ENCODE measurements around the gene SDK1. TPM values are rescaled to one million over a fixed set of nuclear protein-coding genes. Genes with fewer than 3 reads are reported as not detected.

The SDK1 gene
- total and polyA plus RNA-seq, 10 of the 15 experiments (the other 5 are each of a cell fraction or from before 2014, with no cell fraction given) = 0.14 to 0.33 TPM; not detected in 8

GRCh38 chr7:3356173-3356572 lies 55.1 kb downstream of the SDK1 start:
- no peak for TF ChIP-seq SREBF2 (IDR thresholded peaks at IDR 0.05; ENCODE audit: low read length)
- no peak for TF ChIP-seq EED (IDR thresholded peaks at IDR 0.05; ENCODE audit: low read depth)
- no peak for TF ChIP-seq RFX5 (IDR thresholded peaks at IDR 0.05; ENCODE audit: low read depth, low read length)
- TF ChIP-seq IRF5 (IDR thresholded peaks at IDR 0.05; ENCODE audit: borderline replicate concordance) = no peak
- no peak for TF ChIP-seq ZNF592 (IDR thresholded peaks at IDR 0.05)
- TF ChIP-seq SMAD1 (IDR thresholded peaks at IDR 0.05; ENCODE audit: low read depth, partially characterized antibody) = no peak
- no peak for TF ChIP-seq HDAC2 (IDR thresholded peaks at IDR 0.05)
- TF ChIP-seq ZNF24 (IDR thresholded peaks at IDR 0.05) = no peak
- no peak for TF ChIP-seq SIX5 (IDR thresholded peaks at IDR 0.05; ENCODE audit: low read depth, low read length, severe bottlenecking)
- TF ChIP-seq CHD4 (IDR thresholded peaks at IDR 0.05) = no peak
- no peak for TF ChIP-seq BCL3 (IDR thresholded peaks at IDR 0.05; ENCODE audit: borderline replicate concordance, insufficient read depth, low read depth, low read length, poor library complexity, severe bottlenecking)
- TF ChIP-seq NFXL1 (IDR thresholded peaks at IDR 0.05; ENCODE audit: borderline replicate concordance) = no peak
- no peak for TF ChIP-seq ASH2L (IDR thresholded peaks at IDR 0.05; ENCODE audit: borderline replicate concordance, low read depth)
- no peak for TF ChIP-seq TAF1 (IDR thresholded peaks at IDR 0.05; ENCODE audit: borderline replicate concordance, low read depth, low read length)
- no peak for TF ChIP-seq STAT1 (conservative IDR thresholded peaks at IDR 0.05)
- no peak for TF ChIP-seq TARDBP (IDR thresholded peaks at IDR 0.05; ENCODE audit: borderline replicate concordance)
- TF ChIP-seq SUZ12 (IDR thresholded peaks at IDR 0.05; ENCODE audit: unreplicated experiment) = no peak
- no TSS peak for BruUV-seq (replicated peaks)
- Histone ChIP-seq H3K4me1 (ENCODE audit: control insufficient read depth, insufficient read depth, low read length) (no peaks in the 10 kb centered on the region), H3K27me3 (replicated peaks in 1 of 2; ENCODE audit: control insufficient read depth in 2 of 2, insufficient read depth in 2 of 2, low read length in 1 of 2) (no peaks in the 10 kb centered on the region), H3K79me2 (ENCODE audit: control insufficient read depth, insufficient read depth, low read length) (no peaks in the 10 kb centered on the region), H3K9me3 (replicated peaks; ENCODE audit: control insufficient read depth, insufficient read depth, low read length) (no peaks in the 10 kb centered on the region), H4K20me1 (ENCODE audit: control insufficient read depth, insufficient read depth) (no peaks in the 10 kb centered on the region; the same call in 1 of the 2 replicates), H3K9ac (ENCODE audit: control insufficient read depth, insufficient read depth, low read length) (no peak overlapping the region), H3K4me3 (no peak overlapping the region), H3K4me2 (ENCODE audit: control insufficient read depth, insufficient read depth) (no peak overlapping the region), H3K27ac (ENCODE audit: control insufficient read depth, insufficient read depth) (no peak overlapping the region), H3K36me3 (ENCODE audit: control insufficient read depth in 2 of 2, insufficient read depth in 2 of 2, low read length in 1 of 2) (no peaks in the 10 kb centered on the region), H2AFZ (ENCODE audit: control insufficient read depth, low read depth, low read length) (no peak overlapping the region)
- ATAC-seq = no peak
- DNase-seq (ENCODE audit: low read depth, low spot score) = no peak
- intact Hi-C loops (cut with micrococcal nuclease; ENCODE audit: unreplicated experiment) = no loop called here
- CTCF ChIA-PET = no interaction called here
- WGBS (ENCODE audit: insufficient coverage, insufficient replicate concordance, low lambda C conversion rate, missing lambda C conversion rate) = 67% methylated on average over 6 of the region's 6 CpGs
- in situ Hi-C loops (cut with MboI) = no loop called here
- SMC1A ChIA-PET (ENCODE audit: uncharacterized antibody, unreplicated experiment) = no interaction called here
- POLR2A ChIA-PET = no interaction called here
- no peak for FAIRE-seq
- RAD21 ChIA-PET (ENCODE audit: unreplicated experiment) = no interaction called here

All from GM12878 (cell line).